Mesothelial cell of epicardium (in vitro differentiated cells): ENCODE measurements around the gene TAS1R1. TPM values are rescaled to one million over a fixed set of nuclear protein-coding genes. Genes with fewer than 3 reads are reported as not detected.

Experiments used
- DNase-seq, 2 experiments: peaks; one replicate each; pipeline ENCODE4 v3.0.0; 2021; ENCODE audit warnings: low spot score in 2 of 2; ENCODE audit not compliant: unreplicated experiment in 2 of 2
- H3K27ac Mint-ChIP-seq: 2 replicates; pipeline ENCODE4 v1.8.0; 2021; ENCODE audit warnings: mixed read lengths
- H3K27me3 Mint-ChIP-seq: 2 replicates; pipeline ENCODE4 v1.8.0; 2021; ENCODE audit warnings: low read depth, mixed read lengths
- H3K36me3 Mint-ChIP-seq: 2 replicates; pipeline ENCODE4 v1.8.0; 2021; ENCODE audit warnings: mixed read lengths
- H3K4me1 Mint-ChIP-seq: 2 replicates; pipeline ENCODE4 v1.8.0; 2021; ENCODE audit warnings: mixed read lengths
- H3K4me3 Mint-ChIP-seq: 2 replicates; pipeline ENCODE4 v1.8.0; 2021; ENCODE audit warnings: mild to moderate bottlenecking, moderate library complexity, mixed read lengths
- H3K9me3 Mint-ChIP-seq: 2 replicates; pipeline ENCODE4 v1.8.0; 2021; ENCODE audit warnings: mixed read lengths
- CTCF ChIP-seq: fragments of 200-600 bp; sonication (generic); IDR thresholded peaks from one replicate; pipeline ENCODE4 v1.5.0; 2021; ENCODE audit warnings: antibody characterized with exemption; ENCODE audit not compliant: unreplicated experiment
- total RNA-seq: library from RNA; stranded (reverse); gene quantifications from 3 replicates; pipeline ENCODE4 v1.2.1, GENCODE V29; 2021

The TAS1R1 gene
- total RNA-seq, 1 donor from 2014 or later: not detected

GRCh38 chr1:6508154-6508815 lies 46.8 kb upstream of the TAS1R1 start:
- H3K4me3 Mint-ChIP-seq: no peak overlapping the region
- no peaks in the 10 kb centered on the region for H3K36me3 Mint-ChIP-seq
- TF ChIP-seq CTCF: no peak
- DNase-seq: no peak
- H3K27ac Mint-ChIP-seq: no peak overlapping the region
- no peaks in the 10 kb centered on the region for H3K27me3 Mint-ChIP-seq
- H3K4me1 Mint-ChIP-seq: peaks cover 23% of the 10 kb centered on the region
- no peaks in the 10 kb centered on the region for H3K9me3 Mint-ChIP-seq

- H3K27ac Mint-ChIP-seq: no peak overlapping the region
These were observed 46.3 kb upstream of the TAS1R1 start for GRCh38 chr1:6508816-6509189.

DNA sequence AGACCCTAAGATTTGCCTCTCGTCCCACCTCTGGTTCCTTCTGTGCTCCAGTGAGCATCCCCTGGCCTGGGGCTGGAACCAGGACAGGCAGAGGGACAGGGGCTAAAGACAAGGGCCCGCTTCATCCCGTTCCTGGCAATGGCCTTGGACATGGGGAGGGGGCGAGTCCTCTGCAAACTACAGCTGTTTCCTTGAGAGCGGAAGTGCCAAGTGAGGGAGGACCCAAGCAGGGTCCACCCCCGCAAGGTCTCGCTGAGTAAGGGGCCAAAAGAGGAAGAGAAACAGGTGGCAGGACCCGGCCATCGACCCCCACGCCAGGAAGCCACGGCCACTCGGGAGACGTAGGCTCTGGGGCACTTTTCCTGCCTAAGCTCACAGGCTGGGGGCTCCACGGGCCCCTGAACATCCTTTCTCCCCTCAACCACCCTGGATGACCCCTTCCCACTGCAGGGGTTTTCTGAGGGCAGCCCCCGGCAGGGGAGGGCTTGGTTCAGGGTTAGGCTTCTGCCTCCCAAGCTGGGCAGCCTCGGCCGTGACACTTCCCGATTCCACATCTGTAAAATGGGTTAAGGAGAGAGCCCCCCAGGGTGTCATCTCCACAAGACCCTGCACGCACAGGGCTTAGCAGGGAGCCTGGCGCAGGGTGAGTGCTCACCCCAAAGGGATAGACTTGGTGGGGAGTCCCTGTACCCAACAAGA lies 45.7 kb upstream of the TAS1R1 start:
- Mint-ChIP-seq H3K27me3 (no peaks in the 10 kb centered on the region), H3K4me1 (peaks cover 25% of the 10 kb centered on the region), H3K36me3 (no peaks in the 10 kb centered on the region), H3K9me3 (no peaks in the 10 kb centered on the region), H3K4me3 (no peak overlapping the region), H3K27ac (no peak overlapping the region)
- no peak for DNase-seq
- no peak for TF ChIP-seq CTCF

More at GRCh38 chr1:6508816-6509189, 46.3 kb upstream of the TAS1R1 start:
- DNase-seq: no peak
- TF ChIP-seq CTCF: no peak
- Mint-ChIP-seq H3K4me1 (peaks cover 25% of the 10 kb centered on the region), H3K36me3 (no peaks in the 10 kb centered on the region), H3K27me3 (no peaks in the 10 kb centered on the region), H3K4me3 (no peak overlapping the region), H3K9me3 (no peaks in the 10 kb centered on the region)

DNA sequence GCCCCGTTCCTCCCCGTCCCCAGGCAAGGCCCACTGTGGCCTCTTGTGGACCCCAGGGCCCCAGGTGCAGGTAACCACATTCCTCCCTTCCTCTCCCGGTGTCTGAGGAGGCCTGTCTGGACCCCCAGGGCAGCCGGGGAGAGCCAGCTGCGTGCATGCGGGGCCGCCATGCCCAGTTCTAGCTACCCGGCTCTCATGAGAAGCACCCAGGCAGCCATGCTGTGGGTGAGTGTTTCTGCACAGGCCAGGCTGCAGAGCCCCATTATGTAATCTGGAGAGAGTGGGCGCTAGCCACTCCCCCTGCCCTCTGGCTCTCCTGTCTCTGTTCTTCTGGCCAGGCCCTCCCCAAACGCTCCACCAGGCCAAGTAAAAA lies 45.2 kb upstream of the TAS1R1 start:
- DNase-seq: no peak
- Mint-ChIP-seq H3K4me1 (peaks cover 25% of the 10 kb centered on the region), H3K4me3 (no peak overlapping the region), H3K36me3 (no peaks in the 10 kb centered on the region), H3K27me3 (no peaks in the 10 kb centered on the region), H3K9me3 (no peaks in the 10 kb centered on the region), H3K27ac (no peak overlapping the region)
- TF ChIP-seq CTCF: no peak

- H3K9me3 Mint-ChIP-seq: no peaks in the 10 kb centered on the region
- no peak for DNase-seq
- no peaks in the 10 kb centered on the region for H3K36me3 Mint-ChIP-seq
- peaks cover 25% of the 10 kb centered on the region for H3K4me1 Mint-ChIP-seq
- no peak for TF ChIP-seq CTCF
- no peak overlapping the region for H3K27ac Mint-ChIP-seq
- H3K4me3 Mint-ChIP-seq: no peak overlapping the region
- H3K27me3 Mint-ChIP-seq: no peaks in the 10 kb centered on the region
These were observed 44.6 kb upstream of the TAS1R1 start for GRCh38 chr1:6510493-6510892.
